Gastroesophageal sphincter (tissue), 4 donors: ENCODE data around the gene PFKL. TPM values are rescaled to one million over a fixed set of nuclear protein-coding genes. Genes with fewer than 3 reads are reported as not detected.

ENCODE experiments used
- ATAC-seq: fragments of 150-250 bp; one replicate; pipeline ENCODE4 v1.9.1; 2016; ENCODE audit warnings: mild to moderate bottlenecking, moderate library complexity
- H3K27ac ChIP-seq, 4 donors: fragments of 200-600 bp; sonication (generic) in 3 of 4; 1 replicate in 3 of 4; 2 replicates in 1 of 4; pipeline ENCODE4 v1.5.1; 2016 to 2019
- H3K27me3 ChIP-seq: fragments of 200-600 bp; sonication (generic); one replicate; pipeline ENCODE4 v1.5.1; 2019
- H3K36me3 ChIP-seq, 2 donors: fragments of 200-600 bp; sonication (generic); one replicate each; pipeline ENCODE4 v1.5.1; 2019; ENCODE audit warnings: control low read depth in 1 of 2
- H3K4me1 ChIP-seq, 3 donors: fragments of 200-600 bp; sonication (generic); 1 replicate in 2 of 3; 2 replicates in 1 of 3; pipeline ENCODE4 v1.5.1; 2016 to 2019; ENCODE audit warnings: control low read depth in 2 of 3
- H3K4me3 ChIP-seq, 2 donors: fragments of 200-600 bp; sonication (generic); one replicate each; pipeline ENCODE4 v1.5.1; 2019; ENCODE audit warnings: mild to moderate bottlenecking in 1 of 2, moderate library complexity in 1 of 2
- H3K9me3 ChIP-seq, 3 donors: fragments of 200-600 bp; sonication (generic); one replicate each; pipeline ENCODE4 v1.5.1; 2017 to 2019; ENCODE audit warnings: control low read depth in 2 of 3
- EP300 ChIP-seq: sonication (generic); formaldehyde crosslinking; IDR thresholded peaks from one replicate; pipeline ENCODE4 v1.6.1; 2017; ENCODE audit warnings: antibody characterized with exemption, mild to moderate bottlenecking
- POLR2A ChIP-seq, 2 donors: fragments of 450-650 bp; IDR thresholded peaks; one replicate each; pipeline ENCODE4 v1.6.1; 2017; ENCODE audit warnings: antibody characterized with exemption in 2 of 2, mild to moderate bottlenecking in 2 of 2, moderate library complexity in 1 of 2
- POLR2AphosphoS5 ChIP-seq: sonication (generic); formaldehyde crosslinking; IDR thresholded peaks from one replicate; pipeline ENCODE4 v1.6.1; 2017; ENCODE audit warnings: antibody characterized with exemption
- WGBS, 2 donors: methylation state at CpG; one replicate each; pipeline ENCODE4 v1.1.5; 2018; ENCODE audit warnings: low coverage in 1 of 2; 5-methylcytosine and 5-hydroxymethylcytosine counted together
- total RNA-seq, 4 donors: library from RNA; depleted of rRNA; stranded (reverse); fragments of >200 nt; gene quantifications; one replicate each; pipeline ENCODE4 v1.1.0, GENCODE V29; 2016
- TF ChIP-seq, protein P1 (sequence below), 4 experiments: fragments of 200-600 bp in 2 of 4; fragments of 450-650 bp in 2 of 4; sonication (generic) in 1 of 4; IDR thresholded peaks; one replicate each; pipeline ENCODE4 v1.5.1; 2017 to 2019; ENCODE audit warnings: antibody characterized with exemption in 4 of 4, mild to moderate bottlenecking in 2 of 4, moderate library complexity in 2 of 4

Gene PFKL
- total RNA-seq, 4 donors from 2014 or later: 57.7 to 103 (median 72.1) TPM

DNA sequence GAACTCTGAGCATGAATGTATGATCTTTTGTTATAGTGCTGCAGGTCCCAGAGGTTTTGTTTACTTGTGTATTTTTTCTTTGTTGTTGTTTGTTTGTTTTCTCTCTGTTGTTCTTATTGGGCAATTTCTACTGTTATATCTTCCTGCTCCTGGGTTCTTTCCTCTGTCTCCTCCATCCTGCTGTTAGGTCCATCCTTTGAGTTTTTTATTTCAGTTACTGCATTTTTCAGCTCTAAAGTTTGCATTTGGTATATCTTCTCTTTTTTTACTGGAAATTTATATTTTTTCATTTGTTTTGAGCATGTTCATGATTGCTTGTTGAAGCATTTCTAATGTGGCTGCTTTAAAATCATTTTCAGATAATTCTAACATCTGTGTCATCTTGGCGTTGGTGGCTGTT, 63.4 kb downstream of the PFKL start:
- Histone ChIP-seq H3K4me1 (no peaks in the 10 kb centered on the region), H3K27ac (no peak overlapping the region), H3K27me3 (peaks cover 71% of the 10 kb centered on the region), H3K36me3 (no peaks in the 10 kb centered on the region), H3K9me3 (peaks cover 0 to 24% (median 0%) of the 10 kb centered on the region in 3 donors), H3K4me3 (no peak overlapping the region)
- whole genome bisulfite sequencing, 2 donors: 86 to 100% methylated on average over 1 of the region's 1 CpG
- no peak for TF ChIP-seq EP300
- no peak for TF ChIP-seq POLR2A (IDR thresholded peaks at IDR 0.05)
- no peak for TF ChIP-seq POLR2AphosphoS5
- TF ChIP-seq, protein P1, sequence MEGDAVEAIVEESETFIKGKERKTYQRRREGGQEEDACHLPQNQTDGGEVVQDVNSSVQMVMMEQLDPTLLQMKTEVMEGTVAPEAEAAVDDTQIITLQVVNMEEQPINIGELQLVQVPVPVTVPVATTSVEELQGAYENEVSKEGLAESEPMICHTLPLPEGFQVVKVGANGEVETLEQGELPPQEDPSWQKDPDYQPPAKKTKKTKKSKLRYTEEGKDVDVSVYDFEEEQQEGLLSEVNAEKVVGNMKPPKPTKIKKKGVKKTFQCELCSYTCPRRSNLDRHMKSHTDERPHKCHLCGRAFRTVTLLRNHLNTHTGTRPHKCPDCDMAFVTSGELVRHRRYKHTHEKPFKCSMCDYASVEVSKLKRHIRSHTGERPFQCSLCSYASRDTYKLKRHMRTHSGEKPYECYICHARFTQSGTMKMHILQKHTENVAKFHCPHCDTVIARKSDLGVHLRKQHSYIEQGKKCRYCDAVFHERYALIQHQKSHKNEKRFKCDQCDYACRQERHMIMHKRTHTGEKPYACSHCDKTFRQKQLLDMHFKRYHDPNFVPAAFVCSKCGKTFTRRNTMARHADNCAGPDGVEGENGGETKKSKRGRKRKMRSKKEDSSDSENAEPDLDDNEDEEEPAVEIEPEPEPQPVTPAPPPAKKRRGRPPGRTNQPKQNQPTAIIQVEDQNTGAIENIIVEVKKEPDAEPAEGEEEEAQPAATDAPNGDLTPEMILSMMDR (IDR thresholded peaks at IDR 0.05): no peak
- no peak for ATAC-seq

DNA sequence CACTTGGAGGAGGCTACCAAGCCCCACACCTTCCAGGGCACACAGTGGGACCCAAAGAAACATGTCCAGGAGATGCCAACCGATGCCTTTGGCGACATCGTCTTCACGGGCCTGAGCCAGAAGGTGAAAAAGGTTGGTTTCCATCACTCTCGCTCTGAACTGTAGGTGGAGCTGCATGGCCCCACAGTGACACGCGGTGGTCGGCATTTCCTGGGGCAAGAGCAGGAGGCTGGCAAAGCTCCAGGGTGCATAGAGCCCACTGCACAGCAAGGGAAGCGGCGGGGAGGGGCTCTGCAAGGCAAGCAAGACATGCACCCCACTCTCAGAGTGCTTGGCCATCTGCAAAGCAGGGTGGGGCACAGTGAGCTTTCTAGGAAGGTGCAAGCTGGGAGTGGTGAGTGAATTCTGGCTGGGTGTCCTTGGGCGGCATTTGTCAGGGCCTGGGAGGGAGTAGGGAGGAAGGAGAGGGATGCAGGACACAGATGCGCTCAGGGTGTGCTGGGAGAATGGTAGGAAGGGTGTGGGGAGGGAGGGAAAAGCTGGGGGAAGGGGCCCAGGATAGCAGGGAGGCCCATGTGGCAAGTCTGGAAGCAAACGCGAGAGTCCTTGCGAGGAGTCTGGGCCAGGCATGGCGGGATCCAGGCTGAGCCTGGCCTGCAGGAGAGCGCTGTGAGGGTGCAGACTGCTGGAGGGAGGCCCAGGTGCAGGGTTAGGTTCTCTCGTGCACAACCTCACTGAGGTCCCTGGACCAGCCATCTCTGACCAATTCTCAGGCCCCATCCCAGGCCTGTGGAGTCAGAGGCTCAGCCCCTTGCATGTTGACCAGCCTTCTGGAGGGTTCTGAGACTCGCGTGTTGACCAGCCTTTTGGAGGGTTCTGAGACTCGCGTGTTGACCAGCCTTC, 64.5 kb downstream of the PFKL start:
- Histone ChIP-seq H3K36me3 (no peaks in the 10 kb centered on the region), H3K4me1 (no peaks in the 10 kb centered on the region), H3K4me3 (no peak overlapping the region), H3K27ac (no peak overlapping the region), H3K27me3 (peaks cover 74% of the 10 kb centered on the region), H3K9me3 (peaks cover 0 to 24% (median 0%) of the 10 kb centered on the region in 3 donors)
- TF ChIP-seq POLR2A (IDR thresholded peaks at IDR 0.05): no peak
- TF ChIP-seq POLR2AphosphoS5: no peak
- no peak for TF ChIP-seq EP300
- TF ChIP-seq, protein P1 (IDR thresholded peaks at IDR 0.05): no peak
- no peak for ATAC-seq
- WGBS, 2 donors: 89 to 90% methylated on average over 2 to 12 of the region's 22 CpGs

DNA sequence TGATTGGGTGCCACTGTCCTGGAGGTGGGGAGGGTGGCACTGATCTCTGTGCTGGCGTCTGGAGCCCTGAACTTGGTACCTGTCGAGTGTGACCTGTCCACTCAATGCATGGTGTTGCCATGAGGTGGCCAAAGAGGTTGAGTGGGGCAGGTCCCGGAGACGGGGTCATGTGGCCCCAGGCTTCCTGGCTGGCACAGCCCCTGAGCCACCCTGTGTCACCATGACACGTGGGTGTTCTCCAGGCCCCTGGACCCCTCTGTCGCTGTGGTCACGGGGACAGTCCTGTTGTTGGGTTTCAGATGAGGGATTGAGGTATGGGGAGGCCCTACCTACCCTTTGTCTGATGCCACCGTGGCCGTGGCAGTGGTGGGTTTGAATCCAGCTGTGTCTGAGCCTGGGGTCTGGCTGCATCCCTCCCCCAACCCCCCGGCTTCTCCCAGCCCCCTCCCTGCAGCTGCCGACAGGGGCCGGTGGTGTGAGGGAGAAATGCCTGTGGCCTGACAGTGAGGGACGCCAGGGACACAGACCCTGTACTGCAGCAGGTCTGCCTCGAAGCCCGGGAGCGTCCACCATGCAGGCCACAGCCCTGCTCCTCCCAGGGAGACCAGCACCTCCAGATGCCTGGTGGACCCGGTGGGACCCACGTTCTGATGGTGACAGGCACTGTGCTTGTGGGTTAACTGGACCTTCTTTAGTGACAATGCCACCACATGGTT, 65.6 kb downstream of the PFKL start:
- no peak overlapping the region for H3K4me3 ChIP-seq
- no peak for ATAC-seq
- WGBS, 2 donors: no CpG with 5 or more reads among the region's 18 CpGs
- peaks cover 73% of the 10 kb centered on the region for H3K27me3 ChIP-seq
- no peaks in the 10 kb centered on the region for H3K36me3 ChIP-seq
- peaks cover 0 to 7% (median 4%) of the 10 kb centered on the region in 3 donors for H3K4me1 ChIP-seq
- H3K9me3 ChIP-seq: peaks cover 0 to 24% (median 0%) of the 10 kb centered on the region in 3 donors
- H3K27ac ChIP-seq: no peak overlapping the region
- TF ChIP-seq POLR2A (IDR thresholded peaks at IDR 0.05): no peak
- no peak for TF ChIP-seq POLR2AphosphoS5
- TF ChIP-seq, protein P1 (IDR thresholded peaks at IDR 0.05): no peak

DNA sequence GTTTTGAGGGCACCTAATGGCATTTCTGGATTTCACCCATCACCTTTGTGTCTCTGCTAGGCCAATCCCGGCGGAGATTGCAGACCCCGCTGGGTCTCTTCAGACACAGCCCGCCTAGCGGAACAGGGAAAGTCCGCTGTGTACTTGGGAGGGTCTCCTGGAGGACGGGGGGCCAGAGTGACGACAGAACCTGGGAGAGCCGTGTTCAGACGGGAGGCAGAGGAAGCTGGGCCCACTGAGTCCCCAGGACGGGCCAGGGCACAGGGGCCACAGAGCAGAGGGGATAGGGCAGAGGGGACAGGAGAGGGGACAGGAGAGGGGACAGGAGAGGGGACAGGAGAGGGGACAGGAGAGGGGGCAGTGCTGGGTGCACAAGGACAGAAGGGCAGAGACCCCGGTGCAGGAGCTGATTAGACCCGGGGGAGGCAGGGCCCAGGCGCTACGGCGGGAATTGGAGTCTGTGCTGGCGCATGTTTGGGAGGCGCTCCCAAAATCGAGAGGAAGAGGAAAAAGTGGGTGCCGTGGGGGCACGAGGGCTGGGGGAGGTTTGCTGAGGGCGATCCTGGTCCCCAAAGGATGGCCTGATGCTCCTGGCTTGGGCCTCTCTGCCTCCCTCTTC, 66.2 kb downstream of the PFKL start:
- Histone ChIP-seq H3K4me1 (peaks cover 0 to 8% (median 4%) of the 10 kb centered on the region in 3 donors), H3K9me3 (peaks cover 0 to 24% (median 0%) of the 10 kb centered on the region in 3 donors), H3K27me3 (peaks cover 76% of the 10 kb centered on the region), H3K27ac (no peak overlapping the region), H3K4me3 (no peak overlapping the region), H3K36me3 (no peaks in the 10 kb centered on the region)
- 80 to 81% methylated on average over 9 to 14 of the region's 22 CpGs for WGBS, 2 donors
- ATAC-seq: no peak
- TF ChIP-seq POLR2AphosphoS5: no peak
- TF ChIP-seq POLR2A (IDR thresholded peaks at IDR 0.05): no peak

DNA sequence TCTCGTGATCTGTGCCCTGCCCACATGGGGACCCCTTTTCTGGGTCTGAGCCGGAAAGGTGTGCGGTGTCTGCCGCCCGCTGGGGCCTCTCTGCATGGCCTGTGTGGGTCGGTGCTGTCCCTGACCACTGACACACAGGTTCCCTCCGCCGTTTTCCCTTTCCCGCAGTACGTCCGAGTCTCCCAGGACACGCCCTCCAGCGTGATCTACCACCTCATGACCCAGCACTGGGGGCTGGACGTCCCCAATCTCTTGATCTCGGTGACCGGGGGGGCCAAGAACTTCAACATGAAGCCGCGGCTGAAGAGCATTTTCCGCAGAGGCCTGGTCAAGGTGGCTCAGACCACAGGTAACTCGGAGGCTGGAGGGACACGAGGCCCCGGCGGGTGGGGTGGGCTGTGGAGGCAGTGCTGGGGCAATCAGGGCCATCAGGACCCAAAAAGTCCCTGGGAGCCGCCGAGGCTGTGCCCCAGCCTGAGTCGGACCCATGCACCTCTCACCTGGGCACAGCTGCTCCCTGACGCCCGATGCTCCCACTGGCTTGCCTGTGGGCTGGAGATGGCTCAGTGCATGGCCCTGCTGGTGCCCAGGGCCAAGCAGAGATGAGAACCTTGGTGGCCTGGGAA, 66.8 kb downstream of the PFKL start:
- no peak overlapping the region for H3K4me3 ChIP-seq
- ATAC-seq: no peak
- H3K36me3 ChIP-seq: no peaks in the 10 kb centered on the region
- H3K9me3 ChIP-seq: peaks cover 0 to 24% (median 0%) of the 10 kb centered on the region in 3 donors
- peaks cover 82% of the 10 kb centered on the region for H3K27me3 ChIP-seq
- H3K27ac ChIP-seq: no peak overlapping the region
- TF ChIP-seq EP300: no peak
- TF ChIP-seq, protein P1 (IDR thresholded peaks at IDR 0.05): no peak
- no peak for TF ChIP-seq POLR2A (IDR thresholded peaks at IDR 0.05)
- TF ChIP-seq POLR2AphosphoS5: no peak
- peaks cover 0 to 8% (median 4%) of the 10 kb centered on the region in 3 donors for H3K4me1 ChIP-seq
- 91% methylated on average over 8 of the region's 28 CpGs; no CpG with 5 or more reads in 1 of the 2 donors for WGBS, 2 donors
